HG02610 (cell line): Measurements from ENCODE around the gene SPRY4.
"Not testable (repeated sequence)": the region's sequence is repeated elsewhere in the genome, so short reads cannot be mapped to it uniquely, and the experiment has no call there.

Experiments used
- ATAC-seq: cut with Tn5 transposase; IDR thresholded peaks from one replicate; pipeline ENCODE4 v1.9.1; 2021; ENCODE audit warnings: mild to moderate bottlenecking, moderate library complexity; ENCODE audit not compliant: unreplicated experiment

SPRY4 gene

DNA sequence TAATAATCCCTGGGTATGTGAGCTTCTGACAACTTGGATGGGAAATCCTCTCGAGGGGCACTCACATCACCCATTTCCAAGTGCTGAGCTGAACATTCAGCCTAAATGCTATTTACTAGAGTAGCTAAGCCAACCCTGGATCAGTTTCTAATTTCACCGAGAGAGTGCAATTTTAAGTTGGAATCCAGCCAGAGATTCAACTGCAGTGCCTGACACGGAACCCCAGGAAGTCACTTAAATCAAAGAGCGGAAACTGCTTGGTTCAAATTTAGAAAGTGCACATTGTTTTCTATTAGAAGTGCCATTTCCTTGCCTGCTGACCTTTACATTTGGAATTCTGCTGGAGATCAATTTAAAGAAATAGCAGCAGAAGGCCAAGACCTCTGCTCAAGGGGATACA, 8.8 kb downstream of the SPRY4 start:
- ATAC-seq: no peak

DNA sequence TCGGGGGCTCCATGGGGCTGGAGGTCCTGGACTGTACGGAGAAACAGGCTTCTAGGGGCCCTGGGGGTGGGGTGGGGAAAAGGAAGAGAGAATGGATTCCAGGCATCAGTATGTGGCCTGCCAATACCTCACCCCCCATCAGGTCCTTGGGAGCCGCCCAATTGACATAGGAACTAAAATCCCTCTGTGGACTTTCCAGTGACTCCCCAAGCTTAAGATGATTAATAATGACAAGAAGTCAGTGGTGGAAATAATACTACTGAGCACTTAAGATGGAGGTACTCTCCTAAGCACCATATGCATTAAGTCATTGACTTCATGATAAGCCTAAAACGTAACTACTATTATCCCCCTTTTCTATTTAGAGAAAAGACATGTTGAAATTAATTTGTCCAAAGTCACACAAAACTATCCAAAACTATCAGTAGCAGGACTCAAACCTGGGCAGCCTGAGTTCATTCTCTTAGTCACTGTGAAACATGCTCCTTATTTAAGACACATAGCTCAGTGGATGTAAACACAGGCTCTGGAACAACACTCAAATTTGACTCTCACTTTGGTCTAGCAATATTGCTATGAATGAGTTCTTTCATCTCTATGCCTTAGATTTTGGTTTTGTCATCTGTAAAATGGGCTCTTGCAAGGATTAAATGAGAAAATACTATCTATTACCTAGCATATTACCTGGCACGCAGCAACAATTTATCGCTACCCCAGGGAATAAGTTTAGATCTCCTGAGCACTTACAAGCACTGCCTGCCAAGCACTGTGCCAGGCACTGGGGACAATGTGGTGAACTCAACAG, 9.5 kb downstream of the SPRY4 start:
- ATAC-seq: no peak

DNA sequence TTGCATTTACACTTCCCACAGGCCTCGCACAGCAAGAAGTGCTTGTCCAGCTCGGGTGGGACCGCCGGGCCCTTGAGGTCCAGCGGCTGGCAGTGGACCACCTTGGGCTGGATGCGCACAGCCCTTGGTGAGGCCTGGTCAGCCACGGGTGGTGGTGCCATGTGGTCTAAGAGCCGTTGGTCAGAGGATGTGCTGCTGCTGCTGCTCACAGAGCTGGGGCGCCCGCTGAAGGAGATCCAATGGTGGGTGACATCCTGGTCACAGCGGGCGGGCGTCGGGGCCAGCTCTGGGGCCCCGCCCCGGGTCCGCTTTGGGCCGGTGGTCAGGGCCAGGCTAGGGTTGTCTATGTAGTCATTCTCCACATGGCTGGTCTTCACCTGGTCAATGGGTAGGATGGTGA, 10.2 kb downstream of the SPRY4 start:
- no peak for ATAC-seq

DNA sequence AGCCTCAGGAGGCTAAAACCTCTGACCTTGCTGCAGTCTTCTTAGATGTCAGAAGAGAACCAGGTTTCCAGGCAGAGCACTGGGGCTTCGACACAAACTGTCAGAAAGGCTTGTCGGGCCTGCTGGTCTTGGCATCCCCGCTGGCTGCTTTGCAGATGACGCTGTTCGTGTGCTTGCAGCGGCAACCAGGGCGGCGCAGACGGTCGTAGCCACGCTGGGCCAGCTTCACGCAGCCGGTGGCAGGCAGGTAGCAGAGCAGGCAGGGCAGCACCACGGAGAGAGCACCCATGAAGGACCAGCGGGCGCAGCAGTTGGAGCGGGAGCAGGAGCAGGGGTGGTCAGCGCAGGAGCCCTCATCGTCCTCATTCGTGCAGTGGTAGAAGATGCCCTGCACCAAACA, 10.7 kb downstream of the SPRY4 start:
- no peak for ATAC-seq

DNA sequence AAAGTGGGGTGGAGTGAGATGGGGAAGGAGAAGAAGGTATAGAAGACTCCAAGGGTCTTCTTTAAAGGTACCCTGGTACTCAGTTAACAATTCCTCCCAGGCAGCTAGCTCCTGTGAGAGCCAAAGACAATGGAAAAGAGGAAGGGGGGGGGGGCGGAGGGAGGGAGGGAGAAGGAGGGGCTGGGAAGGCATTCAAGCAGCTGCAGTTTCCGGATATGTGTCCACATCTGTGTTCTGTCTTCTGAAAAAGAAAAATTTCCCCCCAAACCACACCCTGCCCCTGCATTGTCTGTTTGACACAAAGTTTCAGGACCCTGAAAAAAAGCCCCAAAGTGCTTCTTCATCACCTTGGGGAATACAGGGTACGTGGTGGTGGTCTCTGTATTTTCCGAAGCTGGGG, 11.1 kb downstream of the SPRY4 start:
- no peak for ATAC-seq

DNA sequence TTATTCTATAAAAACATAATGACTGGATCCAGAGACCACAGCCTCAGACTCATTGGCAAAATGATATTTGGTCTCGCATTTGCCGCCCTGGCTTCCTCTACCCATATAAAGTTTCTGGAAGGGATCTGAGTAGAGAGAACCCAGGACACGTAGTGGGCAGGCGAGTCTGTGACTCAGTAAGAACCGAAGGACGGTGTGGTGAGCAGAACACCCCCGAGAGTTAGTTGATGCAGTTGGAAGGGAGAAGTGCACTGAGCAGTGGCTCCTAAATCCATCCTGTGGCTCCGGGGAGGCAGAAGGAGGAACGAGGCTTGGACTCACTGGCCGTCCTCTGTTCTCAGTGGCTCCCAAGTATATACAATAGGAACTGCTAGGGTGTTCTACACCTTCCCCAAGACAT, 11.5 kb downstream of the SPRY4 start:
- no peak for ATAC-seq

DNA sequence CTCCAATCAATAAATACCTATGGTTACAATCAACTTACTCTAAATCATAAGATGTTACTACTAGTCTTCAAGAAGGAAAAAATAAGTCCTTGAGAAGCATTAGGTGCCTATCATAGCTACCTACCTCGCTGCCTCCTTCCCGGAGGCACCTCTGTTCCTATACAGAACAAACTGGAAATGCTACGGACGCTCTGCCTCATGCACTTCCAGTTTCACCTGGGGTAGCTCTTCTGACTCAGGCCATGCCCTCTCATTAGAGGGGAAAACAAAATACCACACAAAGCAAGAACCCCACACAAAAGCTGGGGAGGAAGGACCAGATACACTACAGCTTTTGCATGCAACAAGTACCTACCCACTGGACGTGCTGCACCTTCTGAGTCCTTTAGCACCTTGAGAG, 12.4 kb downstream of the SPRY4 start:
- ATAC-seq: no peak

DNA sequence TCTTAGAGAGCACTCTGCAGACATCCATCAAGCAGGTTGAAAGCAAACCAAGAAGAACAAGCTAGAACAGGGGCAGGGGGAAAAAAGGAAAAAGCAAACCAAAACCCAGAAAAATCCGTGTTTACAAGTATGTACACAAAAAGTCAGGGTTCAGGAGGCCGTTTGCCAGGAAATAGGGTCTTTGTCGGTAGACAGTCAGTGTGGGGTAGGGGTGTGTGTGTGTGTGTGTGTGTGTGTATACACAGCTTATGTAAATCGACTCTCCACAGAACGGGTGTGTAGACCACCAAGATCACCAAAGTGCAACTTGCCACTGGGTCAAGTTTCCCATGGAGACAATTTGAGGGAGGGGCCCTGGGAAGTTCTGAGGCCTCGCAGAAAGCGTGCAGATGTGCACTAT, 13.1 kb downstream of the SPRY4 start:
- ATAC-seq: no peak

DNA sequence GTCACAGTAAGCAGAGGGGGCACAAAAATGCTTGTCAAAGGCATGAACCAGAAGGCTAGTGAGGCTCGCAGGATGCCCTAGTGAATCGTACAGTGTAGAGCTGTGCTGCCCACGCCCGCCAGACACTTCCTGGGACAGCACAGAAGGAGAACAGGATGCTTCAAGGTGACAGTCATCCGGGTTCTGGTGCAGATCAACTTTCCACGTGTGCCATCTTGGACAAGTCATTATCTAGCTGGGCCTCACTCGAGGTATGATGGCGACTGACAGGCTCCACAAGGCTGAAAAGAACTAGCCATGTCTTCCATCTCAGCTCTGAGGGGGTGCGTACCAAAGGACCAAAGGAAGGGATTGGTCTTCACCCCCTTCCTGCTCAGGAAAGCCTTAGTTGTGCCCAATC, 14.0 kb downstream of the SPRY4 start:
- ATAC-seq: no peak

DNA sequence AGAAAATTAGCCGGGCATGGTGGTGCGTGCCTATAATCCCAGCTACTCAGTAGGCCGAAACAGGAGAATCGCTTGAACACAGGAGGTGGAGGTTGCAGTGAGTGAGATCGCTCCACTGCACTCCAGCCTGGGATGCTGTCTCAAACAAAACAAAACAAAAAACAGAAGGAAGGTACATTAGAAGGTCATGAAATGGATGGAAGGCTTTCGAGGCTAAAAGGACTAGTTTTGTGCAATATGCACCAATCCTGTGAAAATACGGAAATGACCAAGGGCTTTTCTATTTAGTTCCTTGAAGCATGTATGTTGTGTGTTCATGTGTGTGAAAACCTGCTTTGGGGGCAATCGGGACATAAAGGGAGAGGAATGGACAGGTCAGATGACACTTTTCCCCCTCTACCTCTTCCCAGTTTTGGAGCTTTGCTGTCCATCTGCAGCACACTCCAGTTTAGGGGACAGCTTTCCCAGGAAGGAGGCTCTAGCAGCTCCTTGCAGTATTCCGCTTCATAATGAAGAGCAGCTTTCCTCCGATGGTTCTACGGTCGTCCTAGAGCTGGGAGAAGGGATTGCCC, 15.0 kb downstream of the SPRY4 start:
- no peak for ATAC-seq

DNA sequence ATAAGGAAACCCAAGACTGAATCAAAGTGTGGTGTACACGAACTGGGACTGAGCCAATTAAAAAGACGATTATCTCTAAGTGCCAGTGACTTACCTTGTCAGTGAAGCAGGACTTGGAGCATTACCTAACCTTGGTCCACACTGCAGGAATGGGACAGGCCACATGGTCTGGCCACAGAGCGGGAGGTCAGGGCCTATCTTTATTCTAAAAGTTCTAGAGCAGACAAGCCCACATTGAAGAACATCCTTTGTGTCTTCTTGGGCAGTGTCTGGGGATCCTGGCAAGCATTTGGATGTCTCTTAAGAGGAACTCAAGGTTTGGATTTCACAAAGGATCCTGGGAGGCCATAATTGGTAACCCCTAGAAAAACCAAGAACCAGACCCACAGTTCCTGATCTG, 16.5 kb downstream of the SPRY4 start:
- ATAC-seq: no peak

DNA sequence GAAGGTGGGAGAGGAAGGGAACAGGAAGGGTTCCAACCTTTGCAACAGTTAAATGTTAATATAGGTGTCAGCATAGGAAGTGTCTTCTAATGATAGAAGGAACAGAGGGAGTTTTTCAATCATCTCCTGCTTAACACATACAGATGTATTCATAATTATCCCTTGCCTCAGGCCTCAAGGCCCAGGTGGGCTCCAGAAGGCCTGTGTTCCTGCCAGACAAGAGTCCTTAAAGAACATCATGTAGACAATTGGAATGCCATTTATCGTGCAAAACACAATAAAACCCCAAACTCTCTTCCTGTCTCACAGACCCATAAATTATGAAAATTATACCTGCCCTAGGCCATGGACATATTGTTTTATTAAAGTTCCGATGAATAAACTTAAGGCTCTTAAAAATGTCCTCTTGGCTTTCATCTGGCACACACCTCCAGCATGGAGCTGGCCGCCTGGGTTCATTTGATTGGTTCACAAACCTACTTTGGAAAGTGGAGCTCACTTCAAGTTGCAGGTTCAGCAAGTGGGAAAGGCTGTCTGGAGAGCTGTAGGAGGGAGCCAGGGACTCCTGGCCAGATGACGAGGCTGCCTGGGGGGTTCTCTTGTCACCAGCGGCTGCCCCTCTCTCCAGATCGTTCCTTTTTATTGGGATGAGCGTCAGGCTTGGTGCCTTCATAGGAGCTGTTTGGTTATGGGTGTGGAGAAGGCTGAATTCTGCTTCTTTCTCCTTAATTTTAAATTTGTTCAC, 17.5 kb downstream of the SPRY4 start:
- no peak for ATAC-seq

DNA sequence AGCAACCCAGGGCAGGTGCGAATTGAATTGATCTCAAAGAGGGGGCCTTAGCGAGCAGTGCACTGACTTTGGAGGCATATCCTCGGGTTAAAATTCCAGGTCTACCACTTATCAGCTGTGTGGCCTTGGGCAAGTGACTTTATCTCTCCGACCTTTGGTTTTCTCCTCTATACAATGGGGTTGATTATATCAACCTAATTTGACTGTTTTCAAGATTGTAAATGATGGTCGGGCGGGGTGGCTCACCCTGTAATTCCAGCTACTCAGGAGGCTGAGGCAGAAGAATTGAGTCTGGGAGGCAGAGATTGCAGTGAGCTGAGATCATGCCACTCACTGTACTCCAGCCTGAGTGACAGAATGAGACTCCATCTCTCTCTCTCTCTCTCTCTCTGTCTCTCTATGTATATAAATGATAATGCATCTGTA, 18.7 kb downstream of the SPRY4 start:
- no peak for ATAC-seq

DNA sequence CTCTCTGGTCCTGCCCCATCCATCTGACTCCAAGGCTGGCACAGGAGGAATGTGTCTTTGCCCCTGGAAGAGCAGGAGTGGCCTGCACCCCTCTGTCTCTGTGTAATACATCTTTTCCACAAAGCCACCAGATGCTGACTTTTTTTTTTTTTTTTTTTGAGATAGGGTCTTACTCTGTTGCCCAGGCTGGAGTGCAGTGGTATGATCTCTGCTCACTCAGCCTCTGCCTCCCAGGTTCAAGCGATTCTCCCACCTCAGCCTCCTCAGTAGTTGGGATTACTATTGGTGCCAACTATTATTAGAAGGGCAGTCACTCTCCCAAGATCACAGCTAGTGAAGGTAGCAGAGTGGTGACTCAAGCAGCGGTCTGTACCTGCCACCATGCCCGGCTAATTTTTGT, 19.6 kb downstream of the SPRY4 start:
- no peak for ATAC-seq

DNA sequence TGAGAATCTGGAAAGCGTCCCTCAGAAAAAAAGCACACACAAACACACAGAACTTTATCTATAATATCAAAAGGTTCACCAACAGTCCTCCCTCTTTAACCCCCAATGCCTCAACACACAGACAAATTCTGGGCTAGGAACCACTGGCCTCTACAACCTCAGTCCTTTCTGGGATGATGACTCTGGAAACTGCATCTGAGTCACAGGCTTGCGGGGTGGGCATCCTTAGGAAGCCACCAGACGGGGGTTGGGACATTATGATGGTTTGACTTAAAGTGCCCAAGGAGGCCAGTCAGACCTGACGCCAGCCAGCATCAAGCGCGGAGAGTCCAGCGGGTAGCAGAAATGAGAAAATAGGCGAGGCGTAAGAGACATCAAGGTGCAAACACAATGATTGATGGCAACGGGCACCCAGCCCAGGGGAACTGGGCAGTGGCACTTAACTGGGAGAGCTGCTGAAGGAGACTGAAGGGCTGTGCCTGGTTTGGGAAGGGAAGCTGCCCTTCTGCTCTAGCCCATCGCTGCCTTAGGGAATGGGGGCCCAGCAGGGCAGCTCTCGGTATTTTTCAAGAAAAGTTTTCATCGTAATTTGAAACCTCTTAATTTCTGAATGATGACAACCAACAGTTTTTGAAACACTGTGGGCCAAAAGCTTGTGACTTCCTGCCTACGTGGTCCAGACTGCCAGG, 20.7 kb downstream of the SPRY4 start:
- no peak for ATAC-seq

DNA sequence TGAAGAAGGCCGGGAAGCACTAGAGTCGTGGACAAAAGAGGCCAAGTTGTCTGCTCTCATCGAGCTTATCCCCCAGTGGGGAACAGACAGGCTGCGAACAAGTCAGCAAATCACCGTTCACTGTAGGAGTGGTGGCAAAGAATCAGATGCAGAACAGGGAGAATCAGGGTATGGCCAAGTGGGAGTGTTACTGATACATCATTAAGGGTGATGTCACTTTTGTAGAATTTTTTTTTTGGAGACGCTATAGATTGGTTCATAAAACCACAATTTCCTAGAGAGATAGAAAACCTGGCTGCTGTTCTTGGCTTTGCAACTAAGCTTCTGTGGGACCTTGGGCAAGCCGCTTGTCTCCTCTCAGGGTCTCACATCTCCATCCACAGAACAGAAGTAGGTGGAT, 21.3 kb downstream of the SPRY4 start:
- ATAC-seq: no peak

DNA sequence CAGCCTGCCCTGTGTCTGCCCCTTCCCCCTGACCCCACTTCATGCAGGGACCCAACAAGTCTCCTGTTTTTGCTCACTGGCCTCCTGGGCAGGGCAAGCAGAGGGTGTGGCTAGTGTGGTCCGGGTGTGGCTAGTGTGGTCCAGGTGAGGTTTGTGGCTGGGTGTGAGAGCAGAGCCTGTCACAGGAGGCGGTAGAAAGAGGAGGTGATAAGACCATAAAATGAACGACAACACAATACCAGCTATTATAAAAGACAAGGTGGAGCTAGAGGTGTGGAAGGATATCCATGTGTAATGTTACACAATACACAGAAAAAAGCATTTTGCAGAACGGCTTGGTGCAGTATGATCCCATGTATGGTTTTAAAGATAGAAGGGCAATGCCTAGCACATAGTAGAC, 23.3 kb downstream of the SPRY4 start:
- ATAC-seq: no peak

DNA sequence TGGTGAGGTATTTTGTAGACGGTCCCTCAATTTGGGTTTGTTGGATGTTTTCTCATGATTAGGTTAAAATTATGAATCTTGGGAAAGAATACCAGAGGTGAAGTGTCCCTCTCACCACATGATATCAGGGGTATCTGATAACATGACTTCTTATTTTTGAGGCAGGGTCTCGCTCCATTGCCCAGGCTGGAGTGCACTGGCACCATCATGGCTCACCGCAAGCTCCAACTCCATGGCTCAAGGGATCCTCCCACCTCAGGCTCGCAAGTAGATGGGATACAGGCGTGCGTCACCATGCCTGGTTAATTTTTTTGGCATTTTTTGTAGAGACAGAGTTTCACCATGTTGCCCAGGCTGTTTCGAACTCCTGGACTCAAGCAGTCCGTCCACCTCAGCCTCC, 24.1 kb downstream of the SPRY4 start:
- ATAC-seq: no peak

DNA sequence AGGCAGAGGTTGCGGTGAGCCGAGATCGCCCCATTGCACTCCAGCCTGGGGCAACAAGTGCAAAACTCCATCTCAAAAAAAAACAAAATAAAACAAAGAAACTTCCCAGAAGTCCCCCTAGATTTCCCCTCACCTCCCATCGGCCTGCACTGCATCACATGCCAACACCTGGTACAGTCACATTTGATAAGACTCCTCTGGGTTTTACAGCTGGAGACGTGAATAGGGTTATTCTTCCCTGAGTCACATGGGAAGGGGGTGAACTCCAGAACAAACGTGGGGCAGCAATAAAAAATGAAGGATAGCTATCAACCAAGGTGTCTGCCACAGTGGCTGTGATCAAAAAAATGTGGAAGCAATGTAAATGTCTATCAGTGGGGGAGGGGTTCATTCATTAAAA, 26.0 kb downstream of the SPRY4 start:
- ATAC-seq: no peak

DNA sequence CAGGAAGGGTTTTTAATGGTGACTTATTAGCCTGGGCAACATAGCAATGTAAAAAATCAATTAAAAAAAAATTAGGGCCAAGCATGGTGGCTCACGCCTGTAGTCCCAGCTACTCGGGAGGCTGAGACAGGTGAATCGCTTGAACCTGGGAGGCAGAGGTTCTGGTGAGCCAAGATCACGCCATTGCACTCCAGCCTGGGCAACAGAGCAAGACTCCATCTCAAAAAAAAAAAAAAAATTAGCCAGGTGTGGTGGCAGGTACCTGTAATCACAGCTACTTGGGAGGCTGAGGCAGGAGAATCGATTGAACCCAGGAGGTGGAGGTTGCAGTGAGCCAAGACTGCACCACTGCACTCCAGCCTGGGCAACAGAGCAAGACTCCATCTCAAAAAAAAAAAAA, 27.0 kb downstream of the SPRY4 start:
- not testable (repeated sequence) for ATAC-seq

DNA sequence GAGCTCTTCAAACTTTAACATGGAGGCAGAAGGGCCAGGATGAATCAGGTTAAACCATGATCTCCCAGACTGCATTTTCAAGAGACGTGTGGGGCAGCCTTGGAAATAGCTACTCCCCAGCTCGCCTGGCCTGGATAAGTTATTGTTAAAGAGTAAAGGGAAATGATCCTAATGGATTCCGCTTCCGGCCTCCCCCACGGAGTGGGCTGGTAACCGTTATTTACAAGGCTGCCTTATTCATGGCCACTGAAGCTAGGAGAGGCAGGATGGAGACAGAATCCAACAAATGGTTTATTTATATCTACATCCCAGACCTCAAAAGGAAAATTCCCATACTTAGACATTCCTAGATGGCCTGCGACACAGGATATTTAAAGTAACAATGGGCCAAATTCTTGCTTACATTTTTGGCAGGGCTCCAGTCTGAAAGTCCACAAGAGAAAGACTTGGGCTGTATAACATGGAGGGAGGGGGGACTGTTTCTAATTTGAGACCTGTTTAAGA, 27.9 kb downstream of the SPRY4 start:
- ATAC-seq: no peak
